Fibroblast of lung (primary cell): Measurements from ENCODE around the gene ZCCHC14.

Experiments
- CTCF ChIP-seq, 2 donors: IDR thresholded peaks in 1 of 2; conservative IDR thresholded peaks in 1 of 2; 1 replicate in 1 of 2; 2 replicates in 1 of 2; pipeline ENCODE4 v1.5.1; 2011 to 2012; ENCODE audit warnings: low read length in 2 of 2, control low read depth in 1 of 2, inconsistent platforms in 1 of 2, low read depth in 1 of 2, mild to moderate bottlenecking in 1 of 2
- EZH2 ChIP-seq: IDR thresholded peaks from 2 replicates; pipeline ENCODE4 v1.5.1; 2012; ENCODE audit warnings: low read length, control low read depth, mild to moderate bottlenecking; ENCODE audit errors: missing control alignments

- TF ChIP-seq CTCF (conservative IDR thresholded peaks at IDR 0.05 in 1 of 2, IDR thresholded peaks at IDR 0.05 in 1 of 2; ENCODE audit: low read depth in 1 of 2, low read length in 2 of 2) = no peak
- TF ChIP-seq EZH2 = no peak
Observed at GRCh38 chr16:87472142-87472778, 20.6 kb downstream of the ZCCHC14 start.
